IPS-18c (cell line): ENCODE data around the gene CACNA2D3.

Source experiments
- H3K4me3 ChIP-seq: 2 replicates; pipeline ENCODE4 v1.7.0; 2013; ENCODE audit warnings: low read depth, mild to moderate bottlenecking, low read length, moderate library complexity; ENCODE audit not compliant: insufficient read depth
- H3K9me3 ChIP-seq: one replicate; pipeline ENCODE4 v1.6.1; 2013; ENCODE audit warnings: mild to moderate bottlenecking, low read length, moderate library complexity; ENCODE audit not compliant: control insufficient read depth, insufficient read depth

CACNA2D3 gene

DNA sequence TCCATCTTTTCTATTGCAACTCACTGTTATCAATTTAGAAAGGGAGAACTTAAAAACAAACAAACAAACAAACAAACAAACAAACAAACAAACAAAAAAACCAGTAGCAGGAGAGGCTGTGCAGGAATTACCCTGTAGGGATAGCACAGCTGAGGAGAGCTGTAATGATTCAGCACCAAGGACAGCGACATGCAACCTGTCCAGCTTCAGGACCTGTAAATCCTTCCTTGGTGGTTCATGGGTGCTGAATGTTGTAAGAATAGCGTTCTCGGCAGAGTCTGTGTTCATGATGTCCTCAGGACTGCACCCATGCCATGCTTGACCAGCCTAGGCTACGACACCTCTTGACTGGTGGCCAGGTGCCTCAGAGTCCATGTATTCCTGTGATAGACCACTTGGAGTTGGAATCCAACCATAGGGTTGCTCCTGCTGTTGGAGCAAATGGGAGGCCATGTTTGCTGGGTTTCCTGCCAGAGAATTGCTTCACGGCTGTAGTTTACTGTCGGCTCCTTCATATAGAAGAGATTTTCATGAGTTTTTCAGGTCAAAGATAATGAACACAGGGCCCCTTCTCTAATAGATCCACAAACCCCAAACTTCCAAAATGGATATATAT, 65.9 kb downstream of the CACNA2D3 start:
- H3K9me3 ChIP-seq = no peaks in the 10 kb centered on the region
- H3K4me3 ChIP-seq = no peak overlapping the region

DNA sequence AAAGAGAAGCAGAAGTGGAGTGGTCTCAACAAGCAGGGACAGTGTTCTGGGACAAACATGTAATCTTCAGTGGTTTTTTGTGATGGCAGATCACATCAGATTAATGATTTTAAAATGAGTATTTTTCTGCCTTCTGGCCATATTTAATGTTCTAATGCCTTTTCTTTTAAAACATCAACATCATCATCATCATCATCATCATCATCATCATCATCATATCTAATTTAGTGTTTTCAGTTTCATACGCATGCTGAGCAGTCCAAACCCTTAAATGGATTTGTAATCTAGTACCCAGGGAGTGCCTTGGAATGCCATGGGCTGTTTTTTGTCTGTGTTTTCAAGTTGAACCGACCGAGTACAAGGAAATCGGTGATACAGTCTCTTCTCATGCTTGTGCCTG, 68.9 kb downstream of the CACNA2D3 start:
- no peak overlapping the region for H3K4me3 ChIP-seq
- H3K9me3 ChIP-seq = no peaks in the 10 kb centered on the region

DNA sequence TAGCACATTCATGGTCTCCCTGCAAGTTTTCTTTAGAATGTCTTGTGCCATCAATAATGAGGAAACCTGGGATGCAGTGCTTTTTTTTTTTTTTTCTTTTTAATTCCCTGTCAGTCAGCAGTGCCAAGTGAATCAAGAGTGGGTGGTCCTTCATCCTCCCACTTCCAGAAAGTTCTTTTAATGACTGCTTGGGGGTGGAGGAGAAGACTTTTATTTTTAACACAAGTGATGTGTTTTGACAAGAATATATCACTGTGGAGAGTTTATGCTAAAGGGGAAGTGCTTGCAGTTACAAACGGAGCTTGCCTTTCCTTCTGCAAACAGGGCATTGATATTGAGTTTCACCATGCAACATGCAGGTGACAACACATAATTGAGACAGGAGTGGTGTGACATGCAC, 69.7 kb downstream of the CACNA2D3 start:
- H3K4me3 ChIP-seq = no peak overlapping the region

DNA sequence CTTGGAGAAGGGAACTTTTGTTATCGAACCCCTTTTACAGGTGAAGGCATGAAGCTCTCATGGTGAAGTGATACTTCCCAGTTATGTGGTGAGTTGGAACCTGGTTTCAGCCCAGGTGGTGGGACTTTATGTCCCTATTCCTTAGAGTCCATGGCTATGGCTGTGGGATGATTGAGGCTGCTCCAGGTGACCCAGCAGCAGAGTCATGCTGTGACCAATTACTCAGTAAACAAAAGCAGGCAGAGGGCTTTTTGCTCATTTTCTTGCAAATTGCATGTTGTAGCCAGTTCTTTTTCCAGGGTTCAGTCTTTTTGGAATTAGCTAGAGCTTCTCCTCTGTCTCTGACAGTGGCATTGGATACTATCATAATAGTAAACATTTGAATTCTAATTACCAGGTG, 70.7 kb downstream of the CACNA2D3 start:
- Histone ChIP-seq H3K9me3 (no peaks in the 10 kb centered on the region), H3K4me3 (no peak overlapping the region)

More for the DNA sequence above, 69.7 kb downstream of the CACNA2D3 start:
- H3K9me3 ChIP-seq = no peaks in the 10 kb centered on the region

GRCh38 chr3:54196360-54196991, 74.1 kb downstream of the CACNA2D3 start:
- Histone ChIP-seq H3K9me3 (no peaks in the 10 kb centered on the region), H3K4me3 (no peak overlapping the region)

GRCh38 chr3:54197509-54197908, 75.2 kb downstream of the CACNA2D3 start:
- Histone ChIP-seq H3K9me3 (no peaks in the 10 kb centered on the region), H3K4me3 (no peak overlapping the region)

DNA sequence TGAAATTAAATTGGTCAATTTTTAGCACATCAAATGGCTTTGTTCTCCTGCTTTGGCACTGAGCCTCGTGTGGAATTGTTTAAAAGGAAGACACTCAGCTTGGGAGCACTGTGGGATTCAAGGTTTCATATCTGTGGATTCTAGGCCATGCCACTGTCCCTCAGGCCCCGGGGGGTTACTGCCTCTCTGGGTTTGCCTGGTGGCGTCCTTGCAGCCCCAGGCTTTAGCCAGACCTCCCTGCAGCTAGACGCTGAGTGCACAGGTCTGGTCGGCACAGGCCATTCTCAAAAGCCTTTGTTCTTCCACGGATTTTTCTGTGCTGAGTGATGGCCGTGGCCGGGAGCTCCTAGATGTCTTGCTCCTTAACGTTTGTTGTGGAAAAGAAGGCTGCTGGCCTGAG, 76.2 kb downstream of the CACNA2D3 start:
- Histone ChIP-seq H3K4me3 (no peak overlapping the region), H3K9me3 (no peaks in the 10 kb centered on the region)

DNA sequence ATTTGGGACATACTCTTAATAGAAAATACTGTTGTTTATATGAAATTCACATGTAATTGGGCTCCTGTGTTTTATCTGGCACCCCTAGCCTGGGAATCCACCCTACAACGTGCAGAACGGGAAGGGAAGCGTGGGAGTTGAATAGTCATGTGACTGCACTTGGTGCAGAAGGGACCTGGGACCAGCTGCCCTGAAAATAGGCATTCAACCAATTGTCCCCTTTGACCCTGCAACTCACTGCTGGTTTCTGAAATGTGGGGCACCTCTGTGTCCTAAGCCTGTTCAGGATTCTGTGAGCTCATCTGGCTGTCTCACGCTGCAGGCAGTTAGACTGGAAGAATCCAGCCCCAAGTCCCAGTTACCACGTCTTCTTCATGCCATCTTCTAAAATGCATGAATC, 79.7 kb downstream of the CACNA2D3 start:
- Histone ChIP-seq H3K4me3 (no peak overlapping the region), H3K9me3 (no peaks in the 10 kb centered on the region)

- no peaks in the 10 kb centered on the region for H3K9me3 ChIP-seq
- H3K4me3 ChIP-seq = no peak overlapping the region
Measured at GRCh38 chr3:54202651-54203248, 80.4 kb downstream of the CACNA2D3 start.

DNA sequence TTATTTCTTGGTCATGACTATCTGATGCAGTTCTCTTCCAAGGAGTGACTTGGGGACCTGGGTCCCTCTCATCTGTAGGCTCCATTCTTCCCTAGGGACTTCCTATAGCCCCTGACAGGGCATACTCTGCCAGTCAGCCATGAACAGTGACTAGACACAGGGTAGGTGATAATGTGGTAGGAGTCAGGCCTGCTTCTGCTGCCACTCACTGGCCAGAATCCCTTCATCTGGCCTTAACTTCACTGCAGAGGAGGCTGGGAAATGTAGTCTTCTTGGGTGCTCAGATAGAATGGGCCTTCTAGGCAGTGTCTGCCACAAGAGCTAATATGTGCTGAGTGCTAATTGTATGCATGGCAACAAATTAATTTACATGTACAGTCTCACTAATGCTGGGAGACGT, 84.5 kb downstream of the CACNA2D3 start:
- Histone ChIP-seq H3K9me3 (no peaks in the 10 kb centered on the region), H3K4me3 (no peak overlapping the region)

DNA sequence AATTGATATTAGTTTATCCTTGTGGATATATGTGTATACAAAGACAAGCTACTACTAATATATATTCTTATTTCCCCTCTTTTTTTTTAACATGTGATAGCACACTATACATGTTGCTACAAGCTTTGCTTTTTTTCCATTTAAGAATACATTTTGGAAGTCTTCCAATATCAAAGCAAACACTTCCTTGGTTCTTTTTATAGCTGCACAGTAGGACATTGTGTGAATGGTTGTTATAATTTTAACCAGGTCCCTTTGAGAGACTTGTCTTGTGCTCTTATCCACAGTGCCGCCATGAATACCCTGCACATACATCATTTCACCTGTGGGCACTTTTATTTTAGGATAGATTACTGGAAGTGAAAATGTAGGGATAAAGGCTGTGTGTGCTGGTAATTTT, 88.7 kb downstream of the CACNA2D3 start:
- Histone ChIP-seq H3K9me3 (no peaks in the 10 kb centered on the region), H3K4me3 (no peak overlapping the region)

GRCh38 chr3:54212723-54213122, 90.4 kb downstream of the CACNA2D3 start:
- no peak overlapping the region for H3K4me3 ChIP-seq
- no peaks in the 10 kb centered on the region for H3K9me3 ChIP-seq

- Histone ChIP-seq H3K4me3 (no peak overlapping the region), H3K9me3 (no peaks in the 10 kb centered on the region)
Measured at GRCh38 chr3:54213907-54214306, 91.6 kb downstream of the CACNA2D3 start.

- no peak overlapping the region for H3K4me3 ChIP-seq
Measured at GRCh38 chr3:54214845-54215244, 92.5 kb downstream of the CACNA2D3 start.

GRCh38 chr3:54215521-54215920, 93.2 kb downstream of the CACNA2D3 start:
- no peaks in the 10 kb centered on the region for H3K9me3 ChIP-seq
- H3K4me3 ChIP-seq = no peak overlapping the region

More at GRCh38 chr3:54214845-54215244, 92.5 kb downstream of the CACNA2D3 start:
- H3K9me3 ChIP-seq = no peaks in the 10 kb centered on the region

DNA sequence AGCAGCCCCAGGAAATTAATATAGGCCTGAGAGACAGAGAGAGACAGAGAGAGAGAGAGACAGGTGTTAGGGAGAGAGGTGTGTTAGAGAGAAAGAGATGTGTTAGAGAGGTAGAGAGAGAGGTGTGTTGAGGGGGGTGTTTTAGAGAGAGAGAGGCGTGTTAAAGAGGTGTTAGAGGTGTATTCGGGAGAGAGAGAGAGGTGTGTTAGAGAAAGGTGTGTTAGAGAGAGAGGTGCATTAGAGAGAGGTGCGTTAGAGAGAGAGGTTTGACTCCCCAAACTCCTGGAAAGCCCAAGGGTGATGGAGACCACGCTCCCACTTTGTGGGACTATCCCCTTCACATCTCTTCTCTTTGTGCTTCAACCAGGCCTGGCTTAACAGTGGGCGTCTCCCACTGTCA, 95.5 kb downstream of the CACNA2D3 start:
- Histone ChIP-seq H3K4me3 (no peak overlapping the region), H3K9me3 (no peaks in the 10 kb centered on the region)

DNA sequence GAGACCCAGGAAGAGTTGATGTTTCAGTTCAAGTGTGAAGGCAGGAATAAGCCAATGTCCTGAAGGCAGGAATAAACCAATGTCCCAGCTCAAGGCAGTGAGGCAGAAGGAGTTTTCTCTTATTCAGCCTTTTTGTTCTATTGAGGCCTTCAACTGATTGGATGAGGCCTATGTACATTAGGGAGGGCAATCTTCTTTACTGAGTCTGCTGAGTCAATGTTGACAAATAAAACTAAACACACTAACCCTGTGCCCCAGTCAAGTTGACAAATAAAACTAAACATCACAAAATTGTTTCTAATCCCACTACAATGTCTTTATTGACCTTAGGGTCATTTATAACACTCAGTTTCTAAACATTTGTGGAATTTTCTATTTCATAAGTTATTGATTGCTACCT, 100.0 kb downstream of the CACNA2D3 start:
- Histone ChIP-seq H3K4me3 (no peak overlapping the region), H3K9me3 (no peaks in the 10 kb centered on the region)

DNA sequence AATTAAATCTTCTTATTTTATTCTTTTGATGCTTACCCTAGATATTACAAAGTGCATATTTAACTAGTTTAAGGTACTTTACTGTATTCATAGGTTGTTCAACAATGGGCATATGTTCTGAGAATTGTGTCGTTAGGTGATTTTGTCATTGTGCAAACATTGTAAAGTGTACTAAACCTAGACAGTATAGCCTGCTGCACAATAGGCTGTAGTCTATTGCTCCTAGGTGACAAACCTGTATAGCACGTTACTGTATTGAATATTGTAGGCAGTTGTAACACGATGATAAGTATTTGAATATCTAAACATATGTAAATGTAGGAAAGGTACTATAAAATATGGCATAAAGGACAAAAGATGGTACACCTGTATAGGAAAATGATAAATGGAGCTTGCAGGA, 100.7 kb downstream of the CACNA2D3 start:
- H3K9me3 ChIP-seq = no peaks in the 10 kb centered on the region
- H3K4me3 ChIP-seq = no peak overlapping the region
